GM12873 (cell line): ENCODE results near the gene NRDC.

ENCODE experiments used
- TF ChIP-seq, protein P1 (sequence below): IDR thresholded peaks from 2 replicates; pipeline ENCODE4 v1.5.1; 2012; ENCODE audit warnings: low read depth, mild to moderate bottlenecking, moderate library complexity, low read length, control low read depth; ENCODE audit not compliant: insufficient read depth; ENCODE audit errors: missing control alignments

The NRDC gene

DNA sequence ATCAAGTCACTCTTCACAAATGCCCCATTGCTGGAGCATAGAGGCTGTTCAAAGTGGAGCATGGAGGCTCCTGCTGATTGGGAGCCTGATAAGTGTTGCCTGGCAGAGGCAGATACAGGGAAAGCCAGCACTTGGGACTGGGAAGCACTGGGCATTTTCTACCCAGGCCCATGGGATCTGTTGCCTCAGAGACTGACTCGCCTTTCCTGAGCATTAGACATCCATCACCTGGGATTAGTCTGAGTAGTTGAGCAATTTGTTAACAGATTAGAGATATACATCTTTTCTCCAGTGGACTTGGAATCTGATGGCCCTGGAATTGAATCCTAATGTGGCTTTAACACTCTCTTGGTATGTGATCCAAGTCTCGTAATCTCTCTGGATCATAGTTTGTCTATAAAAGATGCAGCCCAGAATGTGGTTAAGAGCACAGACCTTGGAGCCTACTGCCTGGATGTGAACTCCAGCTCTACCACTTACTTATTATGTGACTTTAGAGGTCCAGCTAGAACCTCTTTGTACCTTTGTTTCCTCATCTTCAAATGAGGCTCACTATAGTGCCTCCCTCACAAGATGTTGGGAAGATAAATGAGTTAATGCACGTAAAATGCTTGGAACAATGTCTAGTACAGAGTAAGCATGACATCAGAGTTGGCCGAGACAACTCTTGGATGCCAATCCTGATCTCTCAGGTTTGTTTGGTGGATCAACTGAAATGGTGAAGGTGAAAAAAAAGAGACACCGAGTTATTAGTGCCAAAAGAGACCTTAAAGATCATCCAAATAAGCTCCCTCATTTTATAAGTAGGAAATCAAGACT, 38.3 kb upstream of the NRDC start:
- TF ChIP-seq, protein P1, sequence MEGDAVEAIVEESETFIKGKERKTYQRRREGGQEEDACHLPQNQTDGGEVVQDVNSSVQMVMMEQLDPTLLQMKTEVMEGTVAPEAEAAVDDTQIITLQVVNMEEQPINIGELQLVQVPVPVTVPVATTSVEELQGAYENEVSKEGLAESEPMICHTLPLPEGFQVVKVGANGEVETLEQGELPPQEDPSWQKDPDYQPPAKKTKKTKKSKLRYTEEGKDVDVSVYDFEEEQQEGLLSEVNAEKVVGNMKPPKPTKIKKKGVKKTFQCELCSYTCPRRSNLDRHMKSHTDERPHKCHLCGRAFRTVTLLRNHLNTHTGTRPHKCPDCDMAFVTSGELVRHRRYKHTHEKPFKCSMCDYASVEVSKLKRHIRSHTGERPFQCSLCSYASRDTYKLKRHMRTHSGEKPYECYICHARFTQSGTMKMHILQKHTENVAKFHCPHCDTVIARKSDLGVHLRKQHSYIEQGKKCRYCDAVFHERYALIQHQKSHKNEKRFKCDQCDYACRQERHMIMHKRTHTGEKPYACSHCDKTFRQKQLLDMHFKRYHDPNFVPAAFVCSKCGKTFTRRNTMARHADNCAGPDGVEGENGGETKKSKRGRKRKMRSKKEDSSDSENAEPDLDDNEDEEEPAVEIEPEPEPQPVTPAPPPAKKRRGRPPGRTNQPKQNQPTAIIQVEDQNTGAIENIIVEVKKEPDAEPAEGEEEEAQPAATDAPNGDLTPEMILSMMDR: no peak

DNA sequence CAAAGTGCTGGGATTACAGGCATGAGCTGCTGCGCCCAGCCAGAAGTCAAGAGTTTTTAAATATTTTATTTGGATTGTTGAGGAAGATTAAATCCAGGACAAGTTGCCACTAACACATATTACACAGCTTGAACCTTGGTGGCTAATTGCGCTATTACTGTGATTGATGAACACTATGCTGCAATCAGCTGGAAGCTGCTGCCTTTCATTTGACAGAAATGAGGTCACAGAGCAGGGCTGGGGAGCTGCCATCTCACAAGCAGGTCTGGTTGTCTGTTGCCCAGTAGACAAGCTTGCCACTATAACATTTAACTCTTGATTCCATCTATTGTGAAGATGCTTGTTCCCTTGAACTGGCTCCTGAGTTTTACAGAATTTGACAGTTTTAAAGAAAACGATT, 37.4 kb upstream of the NRDC start:
- TF ChIP-seq, protein P1: no peak

DNA sequence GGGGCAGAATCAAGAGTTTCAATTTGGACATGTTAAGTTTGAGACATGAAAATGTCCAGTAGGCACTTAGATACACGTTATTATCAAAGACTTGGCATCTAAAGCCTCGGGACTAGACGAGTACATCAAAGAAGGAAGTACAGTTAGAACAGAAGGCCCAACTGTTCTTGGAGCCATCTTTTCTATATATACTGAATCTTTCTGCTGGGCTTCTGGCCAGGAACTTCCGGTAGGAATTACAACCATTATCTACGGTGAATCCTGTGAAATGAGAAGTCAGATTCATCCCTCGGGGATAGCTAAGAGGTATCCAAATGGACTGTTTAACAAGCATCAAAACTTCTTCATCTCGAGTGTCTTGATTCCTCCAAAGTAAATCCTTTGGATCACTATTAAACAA, 34.4 kb upstream of the NRDC start:
- TF ChIP-seq, protein P1: no peak

DNA sequence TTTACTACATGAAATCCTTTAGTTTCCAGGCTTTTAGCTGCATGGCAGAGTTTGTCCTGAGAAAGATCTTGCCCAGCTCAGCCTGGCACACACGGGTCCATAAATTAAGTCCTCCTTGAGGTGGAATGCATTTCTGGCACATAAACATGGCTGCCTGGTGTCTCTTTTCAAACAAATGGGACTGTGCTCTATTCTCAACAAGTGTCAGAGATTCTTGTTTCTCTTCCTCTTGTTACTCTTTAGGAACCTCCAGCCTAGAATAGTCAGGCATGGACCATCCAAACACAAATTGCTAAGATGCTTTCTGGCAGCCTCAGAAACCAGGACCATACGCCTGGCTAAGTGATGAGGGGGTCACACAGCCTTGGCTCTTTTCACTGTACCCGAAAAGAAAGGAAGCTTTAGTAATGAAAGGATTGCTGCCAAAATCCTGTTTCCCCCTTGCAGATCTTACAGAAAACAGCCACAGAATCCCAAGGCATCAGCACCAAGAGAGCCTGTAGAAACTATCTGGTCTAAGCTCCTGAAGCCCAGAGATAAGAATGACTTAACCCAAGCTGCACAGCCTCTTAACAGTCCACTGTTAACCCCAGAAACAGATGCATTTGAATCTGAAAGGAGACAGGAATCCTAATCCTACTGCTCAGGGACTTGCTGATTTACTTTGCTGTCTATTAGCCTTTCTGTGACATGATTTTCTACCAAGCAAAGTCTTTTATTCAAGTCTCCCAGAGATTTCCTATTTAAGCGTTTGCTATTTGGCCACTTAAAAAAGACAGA, 31.9 kb upstream of the NRDC start:
- TF ChIP-seq, protein P1: no peak

DNA sequence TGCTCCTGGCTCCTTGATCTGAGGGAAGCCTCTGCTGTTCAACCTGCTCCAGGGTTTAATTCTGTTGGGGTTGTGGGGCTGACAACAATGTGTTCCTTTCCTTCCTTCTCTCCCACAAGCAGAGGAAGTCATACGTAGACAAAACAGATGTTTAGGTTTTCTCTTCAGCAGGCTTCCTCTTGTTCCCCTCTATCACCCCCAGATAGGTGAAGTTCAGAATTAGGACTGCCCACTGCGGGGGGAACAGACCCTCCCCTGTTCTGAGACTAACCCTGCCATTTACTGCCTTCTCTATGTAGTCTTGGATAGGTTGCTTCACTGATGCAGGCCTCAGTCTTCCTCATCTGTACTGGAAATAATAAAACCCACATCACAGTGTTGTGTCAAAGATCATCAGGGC, 30.0 kb upstream of the NRDC start:
- TF ChIP-seq, protein P1: no peak

DNA sequence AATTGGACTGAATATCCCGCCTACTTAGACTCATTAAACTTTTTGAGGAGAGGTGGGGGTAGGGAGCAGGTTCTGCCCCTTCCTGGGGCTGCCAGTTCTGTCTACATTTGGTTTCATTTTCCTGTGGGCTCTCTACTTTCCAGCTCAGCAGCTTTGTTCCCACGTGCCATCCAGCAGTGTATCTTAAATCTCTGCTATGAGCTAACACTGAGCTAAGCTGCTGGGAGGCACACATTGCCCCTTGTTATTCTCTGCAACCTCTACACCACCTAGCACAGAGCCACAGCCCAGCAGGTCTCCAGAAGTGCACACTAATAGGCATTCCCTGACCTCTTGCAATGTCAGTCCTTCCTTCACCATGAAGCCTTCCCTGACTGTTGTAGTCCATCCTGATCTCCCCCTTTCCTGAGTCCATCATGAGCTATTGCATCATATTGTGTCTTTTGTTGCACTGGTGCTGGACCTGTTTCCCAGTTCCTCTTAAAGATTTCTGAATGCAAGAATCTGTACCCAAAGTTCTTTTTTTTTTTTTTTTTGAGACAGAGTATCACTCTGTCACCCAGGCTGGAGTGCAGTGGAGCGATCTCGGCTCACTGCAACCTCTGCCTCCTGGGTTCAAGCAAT, 28.7 kb upstream of the NRDC start:
- TF ChIP-seq, protein P1: no peak
